CD4-positive, alpha-beta T cell (primary cell): Measurements from ENCODE around the gene TMEM179. TPM values are rescaled to one million over a fixed set of nuclear protein-coding genes. Genes with fewer than 3 reads are reported as not detected.

Experiments used
- ATAC-seq: fragments of 200-7000 bp; cut with Tn5 transposase; one replicate; pipeline ENCODE4 v1.10.0; 2022; ENCODE audit warnings: mild to moderate bottlenecking; ENCODE audit not compliant: poor library complexity
- CTCF ChIA-PET: fragments of 350-600 bp; sonication (Branson Sonifier 250); formaldehyde crosslinking; loops from one replicate; lab custom pipeline; 2021; ENCODE audit warnings: antibody characterized with exemption, inconsistent platforms; lab: Charles Lee
- POLR2A ChIA-PET: fragments of 350-600 bp; sonication (Branson Sonifier 250); formaldehyde crosslinking; loops from one replicate; lab custom pipeline; 2021; ENCODE audit warnings: antibody characterized with exemption, inconsistent platforms; lab: Charles Lee
- DNase-seq, 14 experiments: peaks; one replicate each; pipeline ENCODE4 v3.0.0-alpha.2; 2013 to 2020; ENCODE audit warnings: mixed read lengths in 2 of 14
- H3K27ac ChIP-seq, 2 donors: one replicate each; pipeline versions ENCODE4 v1.5.1 to v1.7.0; 2013; ENCODE audit warnings: low read length in 2 of 2, low read depth in 1 of 2, mild to moderate bottlenecking in 1 of 2
- H3K27me3 ChIP-seq, 2 experiments: 1 replicate in 1 of 2; 2 replicates in 1 of 2; pipeline versions ENCODE4 v1.6.1 to v1.7.0; 2013; ENCODE audit warnings: low read length in 2 of 2, control low read depth in 1 of 2, mild to moderate bottlenecking in 1 of 2, moderate library complexity in 1 of 2; ENCODE audit not compliant: insufficient read depth in 2 of 2, control insufficient read depth in 1 of 2
- H3K36me3 ChIP-seq: one replicate; pipeline ENCODE4 v1.6.1; 2013; ENCODE audit warnings: low read length, control low read depth; ENCODE audit not compliant: insufficient read depth
- H3K4me1 ChIP-seq: one replicate; pipeline ENCODE4 v1.6.1; 2013; ENCODE audit warnings: low read length, control low read depth; ENCODE audit not compliant: insufficient read depth
- H3K4me3 ChIP-seq: one replicate; pipeline ENCODE4 v1.5.1; 2013; ENCODE audit warnings: mild to moderate bottlenecking, low read length, moderate library complexity
- H3K9me3 ChIP-seq, 2 experiments: 1 replicate in 1 of 2; 2 replicates in 1 of 2; pipeline versions ENCODE4 v1.6.1 to v1.7.0; 2013; ENCODE audit warnings: low read length in 2 of 2, mild to moderate bottlenecking in 2 of 2, control low read depth in 1 of 2, moderate library complexity in 1 of 2; ENCODE audit not compliant: control insufficient read depth in 1 of 2, insufficient read depth in 1 of 2
- H3K27ac Mint-ChIP-seq: one replicate; pipeline ENCODE4 v1.8.0; 2020; ENCODE audit warnings: mixed read lengths
- H3K27me3 Mint-ChIP-seq: one replicate; pipeline ENCODE4 v1.8.0; 2021; ENCODE audit warnings: mixed read lengths
- H3K36me3 Mint-ChIP-seq: one replicate; pipeline ENCODE4 v1.8.0; 2021; ENCODE audit warnings: low read depth, mixed read lengths
- H3K4me1 Mint-ChIP-seq: one replicate; pipeline ENCODE4 v1.8.0; 2021; ENCODE audit warnings: low read depth, mixed read lengths
- H3K4me3 Mint-ChIP-seq: one replicate; pipeline ENCODE4 v1.8.0; 2020; ENCODE audit warnings: mild to moderate bottlenecking, mixed read lengths
- H3K9me3 Mint-ChIP-seq: one replicate; pipeline ENCODE4 v1.8.0; 2020; ENCODE audit warnings: mixed read lengths
- intact Hi-C, 2 experiments: fragments of 100-400 bp; cut with DNase I in 1 of 2; cut with micrococcal nuclease in 1 of 2; formaldehyde crosslinking; loops; one replicate each; pipeline versions ENCODE4 v1.15.1 to v1.9.0; 2023 to 2025; cut with DNase I, micrococcal nuclease
- total RNA-seq, 174 experiments: library from RNA in 2 of 174; stranded (reverse) in 2 of 174; gene quantifications; one replicate each; pipeline ENCODE4 v1.2.3 and lab custom pipeline; 2021 to 2026
- TF ChIP-seq, protein P1 (sequence below): fragments of 200-600 bp; IDR thresholded peaks from one replicate; pipeline ENCODE4 v1.8.0; 2022; ENCODE audit warnings: antibody characterized with exemption, mild to moderate bottlenecking

The TMEM179 gene
- total RNA-seq, 2 experiments from 2014 or later, result not detected

DNA sequence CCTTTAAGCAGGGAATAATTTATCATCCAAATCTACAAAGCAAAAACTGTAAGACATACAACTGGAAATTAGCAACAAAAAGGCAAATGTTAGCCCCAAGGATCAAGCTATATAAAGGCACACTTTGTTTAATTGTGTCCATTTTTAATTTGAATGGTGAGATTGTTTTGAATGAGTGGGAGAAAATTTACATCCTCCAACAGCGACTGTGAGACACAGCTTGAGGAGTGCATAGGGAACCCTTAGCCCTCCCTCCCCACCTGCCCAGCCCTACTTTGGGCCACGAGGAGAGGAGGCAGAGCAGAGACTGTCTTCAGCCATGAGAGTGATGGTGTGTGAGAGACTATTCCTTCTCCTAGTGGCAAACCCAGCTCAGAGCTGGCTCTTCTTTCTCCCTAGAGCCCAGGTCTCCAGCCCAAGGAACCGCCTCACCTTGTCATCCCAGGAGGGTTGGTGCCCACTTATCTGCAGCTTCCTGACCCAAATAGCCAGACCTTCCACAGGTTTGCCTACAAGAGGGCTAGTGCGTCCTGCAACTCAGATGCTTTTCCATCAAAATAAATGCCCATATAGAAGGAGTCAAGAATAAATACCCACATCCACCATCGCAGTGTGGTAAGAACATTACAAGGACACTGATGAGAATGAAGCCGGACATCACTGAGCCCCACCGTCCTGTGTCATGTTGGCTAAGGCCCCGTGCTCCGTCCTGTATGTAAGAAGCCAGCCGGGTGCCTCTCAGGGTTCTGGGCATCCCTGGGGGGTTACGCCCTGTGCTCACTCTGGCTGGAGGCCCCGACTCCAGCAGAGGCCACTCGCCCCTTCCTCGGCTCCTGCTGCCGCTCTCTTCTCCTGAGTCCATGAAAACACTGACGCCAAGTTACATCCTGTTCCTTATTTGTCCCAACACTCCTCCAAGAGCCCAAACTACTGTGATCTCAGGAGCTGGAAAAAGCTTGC lies 61.4 kb downstream of the TMEM179 start:
- H3K36me3 ChIP-seq, result no peaks in the 10 kb centered on the region
- Mint-ChIP-seq H3K27ac (no peak overlapping the region), H3K4me3 (no peak overlapping the region), H3K4me1 (no peaks in the 10 kb centered on the region), H3K9me3 (no peaks in the 10 kb centered on the region), H3K36me3 (no peaks in the 10 kb centered on the region), H3K27me3 (peaks cover 33% of the 10 kb centered on the region)
- peaks cover 4% of the 10 kb centered on the region for H3K4me1 ChIP-seq
- DNase-seq, result no peak
- H3K27ac ChIP-seq, result no peak overlapping the region
- ChIA-PET CTCF (no interaction called here), POLR2A (no interaction called here)
- TF ChIP-seq, protein P1, sequence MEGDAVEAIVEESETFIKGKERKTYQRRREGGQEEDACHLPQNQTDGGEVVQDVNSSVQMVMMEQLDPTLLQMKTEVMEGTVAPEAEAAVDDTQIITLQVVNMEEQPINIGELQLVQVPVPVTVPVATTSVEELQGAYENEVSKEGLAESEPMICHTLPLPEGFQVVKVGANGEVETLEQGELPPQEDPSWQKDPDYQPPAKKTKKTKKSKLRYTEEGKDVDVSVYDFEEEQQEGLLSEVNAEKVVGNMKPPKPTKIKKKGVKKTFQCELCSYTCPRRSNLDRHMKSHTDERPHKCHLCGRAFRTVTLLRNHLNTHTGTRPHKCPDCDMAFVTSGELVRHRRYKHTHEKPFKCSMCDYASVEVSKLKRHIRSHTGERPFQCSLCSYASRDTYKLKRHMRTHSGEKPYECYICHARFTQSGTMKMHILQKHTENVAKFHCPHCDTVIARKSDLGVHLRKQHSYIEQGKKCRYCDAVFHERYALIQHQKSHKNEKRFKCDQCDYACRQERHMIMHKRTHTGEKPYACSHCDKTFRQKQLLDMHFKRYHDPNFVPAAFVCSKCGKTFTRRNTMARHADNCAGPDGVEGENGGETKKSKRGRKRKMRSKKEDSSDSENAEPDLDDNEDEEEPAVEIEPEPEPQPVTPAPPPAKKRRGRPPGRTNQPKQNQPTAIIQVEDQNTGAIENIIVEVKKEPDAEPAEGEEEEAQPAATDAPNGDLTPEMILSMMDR, result no peak
- ATAC-seq, result no peak
- no peaks in the 10 kb centered on the region for H3K9me3 ChIP-seq
- intact Hi-C loops, result no loop called here
- H3K27me3 ChIP-seq, result peaks cover 7 to 12% of the 10 kb centered on the region in 2 experiments
- H3K4me3 ChIP-seq, result no peak overlapping the region

DNA sequence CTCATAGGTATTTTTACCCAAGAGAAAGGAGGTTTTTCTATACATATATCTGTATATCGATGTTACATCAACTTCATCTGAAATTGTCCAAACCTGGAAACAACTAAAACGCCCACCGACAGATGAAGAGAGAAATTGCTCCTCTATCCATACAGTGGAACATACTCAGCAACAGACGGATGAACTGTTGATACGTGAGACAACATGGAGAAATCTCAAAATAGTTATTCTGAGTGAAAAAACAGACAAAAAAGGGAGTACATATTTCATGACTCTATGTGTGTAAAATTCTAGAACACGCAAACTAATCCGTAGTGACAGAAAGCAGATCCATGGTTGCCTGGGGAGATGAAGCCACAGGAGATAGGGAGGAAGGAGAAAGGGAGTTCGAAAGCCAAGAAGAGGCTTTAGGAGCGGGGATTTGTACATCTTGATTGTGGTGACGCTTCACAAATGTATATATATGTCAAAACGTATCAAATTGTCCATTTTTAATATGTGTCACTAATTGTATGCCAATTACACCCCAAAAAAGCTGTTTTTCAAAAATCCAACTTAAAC lies 62.6 kb downstream of the TMEM179 start:
- Histone ChIP-seq H3K27ac (no peak overlapping the region), H3K9me3 (no peaks in the 10 kb centered on the region), H3K36me3 (no peaks in the 10 kb centered on the region), H3K27me3 (peaks cover 7 to 12% of the 10 kb centered on the region in 2 experiments), H3K4me3 (no peak overlapping the region), H3K4me1 (peaks cover 8% of the 10 kb centered on the region)
- H3K27ac Mint-ChIP-seq, result no peak overlapping the region
- POLR2A ChIA-PET, result no interaction called here
- H3K27me3 Mint-ChIP-seq, result peaks cover 34% of the 10 kb centered on the region
- no peaks in the 10 kb centered on the region for H3K9me3 Mint-ChIP-seq
- CTCF ChIA-PET, result no interaction called here
- DNase-seq, result no peak
- H3K36me3 Mint-ChIP-seq, result no peaks in the 10 kb centered on the region
- peaks cover 5% of the 10 kb centered on the region for H3K4me1 Mint-ChIP-seq
- intact Hi-C loops, result no loop called here
- H3K4me3 Mint-ChIP-seq, result no peak overlapping the region
- TF ChIP-seq, protein P1, result no peak
- ATAC-seq, result no peak

Other genes with a start within 250 kb of the TMEM179 start
- gene C14orf180, start 25.0 kb downstream of the TMEM179 start, total RNA-seq, result not detected
- 10 to 100 TPM; 74.9 to 76.9 TPM for gene INF2, start 84.8 kb upstream of the TMEM179 start, total RNA-seq
- gene ADSS1, start 119.5 kb upstream of the TMEM179 start, total RNA-seq, result 1 to 10 TPM; 2.0 to 2.7 TPM
- gene SIVA1, start 148.4 kb upstream of the TMEM179 start, total RNA-seq, result 100 to 1,000 TPM; 111 to 124 TPM
- 10 to 100 TPM; 58.8 to 66.5 TPM for gene AKT1, start 191.0 kb upstream of the TMEM179 start, total RNA-seq
- gene ZBTB42, start 196.3 kb upstream of the TMEM179 start, total RNA-seq, result 1 to 10 TPM; 2.9 to 3.0 TPM